T-cell (primary cell): ENCODE data around the gene INCENP. TPM values are rescaled to one million over a fixed set of nuclear protein-coding genes. Genes with fewer than 3 reads are reported as not detected.

Experiments used
- ATAC-seq, 4 experiments: fragments of 200-7000 bp in 3 of 4; fragments of 150-1000 bp in 1 of 4; cut with Tn5 transposase; replicated peaks in 1 of 4; 1 replicate in 3 of 4; 2 replicates in 1 of 4; pipeline ENCODE4 v1.10.0; 2021; ENCODE audit warnings: moderate library complexity in 3 of 4, mild to moderate bottlenecking in 2 of 4, moderate number of reproducible peaks in 1 of 4
- CTCF ChIA-PET, 2 donors: fragments of 300-600 bp; sonication (Branson Sonifier 250); formaldehyde crosslinking; loops; one replicate each; lab custom pipeline; 2022; ENCODE audit warnings: antibody characterized with exemption in 2 of 2; lab: Charles Lee
- POLR2A ChIA-PET, 2 donors: fragments of 300-600 bp; sonication (Branson Sonifier 250); formaldehyde crosslinking; loops; one replicate each; lab custom pipeline; 2022; ENCODE audit warnings: antibody characterized with exemption in 2 of 2; lab: Charles Lee
- DNase-seq, 35 experiments: peaks; one replicate each; pipeline versions ENCODE4 v3.0.0 to v3.0.0-alpha.2; 2013 to 2023
- H3K27ac ChIP-seq: one replicate; pipeline ENCODE4 v1.5.1; 2013; ENCODE audit warnings: low read length
- H3K27me3 ChIP-seq, 2 experiments: replicated peaks in 1 of 2; 1 replicate in 1 of 2; 2 replicates in 1 of 2; pipeline versions ENCODE4 v1.6.1 to v1.7.0; 2013; ENCODE audit warnings: low read length in 1 of 2, mixed read lengths in 1 of 2; ENCODE audit not compliant: control insufficient read depth in 2 of 2, insufficient read depth in 2 of 2; ENCODE audit errors: extremely low read depth in 1 of 2
- H3K36me3 ChIP-seq, 2 donors: 1 replicate in 1 of 2; 2 replicates in 1 of 2; pipeline versions ENCODE4 v1.6.1 to v1.7.0; 2013; ENCODE audit warnings: low read length in 1 of 2; ENCODE audit not compliant: control insufficient read depth in 2 of 2, insufficient read depth in 1 of 2; ENCODE audit errors: extremely low read depth in 1 of 2
- H3K4me1 ChIP-seq, 2 experiments: 1 replicate in 1 of 2; 2 replicates in 1 of 2; pipeline versions ENCODE4 v1.6.1 to v1.7.0; 2013; ENCODE audit warnings: low read length in 2 of 2, mixed read lengths in 1 of 2; ENCODE audit not compliant: insufficient read depth in 2 of 2, control insufficient read depth in 1 of 2; ENCODE audit errors: extremely low read depth in 1 of 2
- H3K4me3 ChIP-seq, 2 donors: 1 replicate in 1 of 2; 2 replicates in 1 of 2; pipeline versions ENCODE4 v1.5.1 to v1.7.0; 2013; ENCODE audit warnings: mild to moderate bottlenecking in 2 of 2, low read length in 1 of 2, moderate library complexity in 1 of 2; ENCODE audit not compliant: control insufficient read depth in 1 of 2; ENCODE audit errors: extremely low read depth in 1 of 2
- H3K9me3 ChIP-seq: 2 replicates; pipeline ENCODE4 v1.7.0; 2013
- H3K27ac Mint-ChIP-seq, 2 donors: one replicate each; pipeline ENCODE4 v1.8.0; 2020 to 2021; ENCODE audit warnings: mild to moderate bottlenecking in 2 of 2, mixed read lengths in 2 of 2
- H3K27me3 Mint-ChIP-seq, 2 donors: one replicate each; pipeline ENCODE4 v1.8.0; 2021 to 2022; ENCODE audit warnings: mixed read lengths in 2 of 2
- H3K36me3 Mint-ChIP-seq: one replicate; pipeline ENCODE4 v1.8.0; 2021; ENCODE audit warnings: mixed read lengths
- H3K4me1 Mint-ChIP-seq, 3 donors: one replicate each; pipeline ENCODE4 v1.8.0; 2020 to 2022; ENCODE audit warnings: mixed read lengths in 3 of 3, mild to moderate bottlenecking in 1 of 3
- H3K4me3 Mint-ChIP-seq, 3 donors: one replicate each; pipeline ENCODE4 v1.8.0; 2020 to 2022; ENCODE audit warnings: mild to moderate bottlenecking in 3 of 3, mixed read lengths in 3 of 3, moderate library complexity in 3 of 3
- H3K9me3 Mint-ChIP-seq, 3 donors: one replicate each; pipeline ENCODE4 v1.8.0; 2020 to 2022; ENCODE audit warnings: mixed read lengths in 3 of 3
- WGBS: methylation state at CpG from one replicate; pipeline ENCODE4 v1.1.5; 2013; ENCODE audit warnings: missing lambda C conversion rate; ENCODE audit not compliant: insufficient coverage; 5-methylcytosine and 5-hydroxymethylcytosine counted together
- total RNA-seq, 35 experiments: library from RNA in 6 of 35; stranded (reverse) in 6 of 35; fragments of 120-200 nt in 1 of 35; gene quantifications; one replicate each; pipeline versions ENCODE4 v1.2.1 to v1.2.4 and lab custom pipeline; 2013 to 2026

INCENP gene
- total RNA-seq, 5 donors from 2014 or later (not counting 1 experiment from before 2014, with no cell fraction given) = 20.7 to 31.4 (median 24.9) TPM

DNA sequence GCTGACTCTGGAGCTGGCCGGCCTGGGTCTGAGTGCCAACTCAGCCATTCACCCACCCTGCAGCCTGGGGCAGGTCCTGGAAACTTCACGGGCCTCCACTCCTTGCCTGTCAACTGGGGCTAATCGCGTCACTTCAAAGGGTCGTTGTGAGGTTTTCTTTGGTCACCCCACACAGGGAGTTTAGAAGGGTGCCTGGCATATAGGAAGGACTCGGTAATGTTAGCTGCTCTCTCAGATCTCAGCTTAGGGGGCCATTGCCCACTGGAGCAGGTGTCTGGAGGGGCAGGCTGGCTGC is 7.3 kb downstream of the INCENP start:
- Mint-ChIP-seq H3K27me3 (no peaks in the 10 kb centered on the region), H3K36me3 (peaks cover 37% of the 10 kb centered on the region), H3K27ac (no peak overlapping the region), H3K4me3 (no peak overlapping the region), H3K9me3 (no peaks in the 10 kb centered on the region), H3K4me1 (peaks cover 25 to 33% (median 27%) of the 10 kb centered on the region in 3 donors)
- Histone ChIP-seq H3K9me3 (no peaks in the 10 kb centered on the region), H3K4me1 (peaks cover 0 to 12% of the 10 kb centered on the region in 2 experiments), H3K36me3 (peaks cover 16 to 41% of the 10 kb centered on the region in 2 donors), H3K4me3 (no peak overlapping the region), H3K27ac (no peak overlapping the region), H3K27me3 (no peaks in the 10 kb centered on the region)
- ChIA-PET CTCF (interaction anchor here in 1 of 2 donors (0.6 kb wide), 1 partner anchor 266 kb away, joined by 4 read pairs; no protein-coding TSS in a partner anchor), POLR2A (no interaction called here)
- DNase-seq (no peak), ATAC-seq (no peak)
- 92% methylated on average over 4 of the region's 6 CpGs for WGBS

DNA sequence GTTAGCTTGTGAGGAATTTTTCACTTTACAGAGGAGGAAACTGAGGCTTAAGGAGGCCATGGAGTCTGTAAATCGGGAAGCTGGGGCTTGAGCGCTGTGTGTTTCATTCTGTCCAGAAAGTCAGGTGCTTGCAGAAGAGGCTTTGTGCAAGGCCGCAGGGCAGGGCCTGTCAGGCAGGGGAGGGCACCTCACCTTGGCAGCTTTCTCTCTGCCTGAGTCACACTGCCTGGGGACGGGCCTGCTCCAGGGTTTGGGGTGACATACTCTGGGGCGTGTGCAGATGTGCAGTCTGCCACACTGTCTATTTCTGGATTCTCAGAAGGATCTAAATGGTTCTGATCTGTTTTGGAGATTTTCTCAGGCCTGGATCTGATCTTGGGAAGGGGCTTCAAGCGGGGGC is 8.4 kb downstream of the INCENP start:
- WGBS = 96% methylated on average over 6 of the region's 6 CpGs
- peaks cover 41% of the 10 kb centered on the region for H3K36me3 Mint-ChIP-seq

DNA sequence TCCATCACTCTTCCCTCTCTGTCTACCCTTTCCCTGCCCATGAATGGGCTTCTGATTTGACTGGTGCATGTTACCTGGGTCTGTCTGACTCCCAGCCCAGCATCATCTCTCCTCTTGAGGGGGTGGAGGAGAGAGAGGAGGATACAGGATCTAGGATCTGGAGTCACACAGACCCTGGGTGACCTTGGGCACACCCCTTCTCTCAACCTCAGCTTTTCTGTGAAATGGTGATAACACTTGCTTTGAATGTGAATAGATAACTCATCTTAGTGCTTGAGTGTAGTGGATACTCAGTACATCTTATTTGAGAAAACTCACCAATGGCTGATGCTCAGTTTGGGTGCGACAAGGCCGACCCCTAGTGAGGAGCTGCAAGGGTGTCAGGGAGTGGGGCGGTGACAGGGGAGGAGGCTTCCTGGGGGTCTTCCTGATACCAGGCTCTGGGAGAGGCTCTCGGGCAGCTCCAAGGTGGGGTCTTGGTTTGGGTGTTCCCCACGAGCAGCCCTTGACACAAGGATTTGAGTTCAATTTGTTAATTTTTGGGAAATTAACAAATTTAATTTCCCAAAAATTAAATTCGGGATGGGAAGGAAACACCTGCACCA is 9.0 kb downstream of the INCENP start:
- H3K27ac ChIP-seq = no peak overlapping the region
- Mint-ChIP-seq H3K36me3 (peaks cover 39% of the 10 kb centered on the region), H3K27ac (no peak overlapping the region), H3K4me3 (no peak overlapping the region), H3K9me3 (no peaks in the 10 kb centered on the region), H3K4me1 (peaks cover 20 to 23% (median 22%) of the 10 kb centered on the region in 3 donors), H3K27me3 (no peaks in the 10 kb centered on the region)
- 75% methylated on average over 4 of the region's 6 CpGs for WGBS
- CTCF ChIA-PET = interaction anchor here in 1 of 2 donors (0.6 kb wide), 1 partner anchor 35 kb away, joined by 3 read pairs; no protein-coding TSS in a partner anchor
- ATAC-seq (no peak), DNase-seq (no peak)
- POLR2A ChIA-PET = no interaction called here
- no peaks in the 10 kb centered on the region for H3K27me3 ChIP-seq
- peaks cover 16 to 41% of the 10 kb centered on the region in 2 donors for H3K36me3 ChIP-seq
- no peak overlapping the region for H3K4me3 ChIP-seq
- no peaks in the 10 kb centered on the region for H3K9me3 ChIP-seq
- peaks cover 0 to 10% of the 10 kb centered on the region in 2 experiments for H3K4me1 ChIP-seq

More for the DNA sequence above, 8.4 kb downstream of the INCENP start:
- Mint-ChIP-seq H3K27me3 (no peaks in the 10 kb centered on the region), H3K4me3 (no peak overlapping the region), H3K4me1 (peaks cover 23 to 29% (median 24%) of the 10 kb centered on the region in 3 donors), H3K9me3 (no peaks in the 10 kb centered on the region), H3K27ac (no peak overlapping the region)
- H3K27me3 ChIP-seq = no peaks in the 10 kb centered on the region
- H3K9me3 ChIP-seq = no peaks in the 10 kb centered on the region
- CTCF ChIA-PET = interaction anchor here in 1 of 2 donors (0.6 kb wide), 1 partner anchor 36 kb away, joined by 3 read pairs; no protein-coding TSS in a partner anchor
- no peak overlapping the region for H3K27ac ChIP-seq
- H3K36me3 ChIP-seq = peaks cover 16 to 41% of the 10 kb centered on the region in 2 donors
- POLR2A ChIA-PET = no interaction called here
- no peak for DNase-seq
- H3K4me1 ChIP-seq = peaks cover 0 to 12% of the 10 kb centered on the region in 2 experiments
- no peak overlapping the region for H3K4me3 ChIP-seq
- no peak for ATAC-seq

DNA sequence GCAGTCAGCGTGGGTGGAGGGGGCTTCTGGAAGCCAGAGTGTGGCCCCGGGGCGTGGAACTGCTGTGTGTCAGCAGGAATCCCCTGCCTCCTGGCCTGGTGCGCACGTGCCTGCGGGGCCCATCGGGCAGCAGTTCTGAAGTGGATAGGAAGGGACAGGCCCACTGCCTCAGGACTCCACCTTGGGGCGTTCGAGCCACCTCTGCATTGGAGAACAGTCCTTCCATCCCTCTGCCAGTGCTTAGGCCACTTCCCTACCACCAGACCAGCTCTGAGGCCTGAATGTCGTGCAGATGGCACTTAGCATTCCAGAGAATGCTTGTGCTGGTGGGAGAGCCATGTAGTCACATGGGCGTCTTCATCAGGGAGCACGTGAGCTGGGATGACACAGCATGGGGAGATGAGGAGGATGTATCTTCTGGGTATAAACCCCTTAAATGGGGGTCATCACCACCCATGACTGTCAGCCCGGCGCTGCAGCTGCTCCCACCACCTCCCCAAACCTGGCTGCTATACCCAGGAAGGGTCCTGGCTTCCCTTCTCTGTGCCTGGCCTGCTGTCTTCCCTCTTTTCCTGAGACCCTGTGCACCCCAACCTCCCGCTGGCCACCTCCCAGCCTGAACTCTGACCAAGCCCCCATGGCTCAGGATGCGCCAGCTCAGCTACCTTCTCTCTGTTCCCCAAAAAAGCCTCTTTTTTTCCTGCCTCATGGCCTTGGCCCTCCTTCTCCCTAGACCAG is 9.7 kb downstream of the INCENP start:
- Mint-ChIP-seq H3K4me1 (peaks cover 17 to 22% (median 20%) of the 10 kb centered on the region in 3 donors), H3K27ac (no peak overlapping the region), H3K36me3 (peaks cover 35% of the 10 kb centered on the region), H3K27me3 (no peaks in the 10 kb centered on the region), H3K4me3 (no peak overlapping the region), H3K9me3 (no peaks in the 10 kb centered on the region)
- POLR2A ChIA-PET = interaction anchor here in 1 of 2 donors (0.6 kb wide), 1 partner anchor 202 kb away, joined by 4 read pairs; no protein-coding TSS in a partner anchor
- Histone ChIP-seq H3K36me3 (peaks cover 17 to 43% of the 10 kb centered on the region in 2 donors), H3K4me3 (no peak overlapping the region), H3K27me3 (no peaks in the 10 kb centered on the region), H3K27ac (no peak overlapping the region), H3K9me3 (no peaks in the 10 kb centered on the region), H3K4me1 (peaks cover 0 to 10% of the 10 kb centered on the region in 2 experiments)
- DNase-seq (no peak), ATAC-seq (no peak)
- WGBS = 94% methylated on average over 8 of the region's 16 CpGs
- CTCF ChIA-PET = no interaction called here

DNA sequence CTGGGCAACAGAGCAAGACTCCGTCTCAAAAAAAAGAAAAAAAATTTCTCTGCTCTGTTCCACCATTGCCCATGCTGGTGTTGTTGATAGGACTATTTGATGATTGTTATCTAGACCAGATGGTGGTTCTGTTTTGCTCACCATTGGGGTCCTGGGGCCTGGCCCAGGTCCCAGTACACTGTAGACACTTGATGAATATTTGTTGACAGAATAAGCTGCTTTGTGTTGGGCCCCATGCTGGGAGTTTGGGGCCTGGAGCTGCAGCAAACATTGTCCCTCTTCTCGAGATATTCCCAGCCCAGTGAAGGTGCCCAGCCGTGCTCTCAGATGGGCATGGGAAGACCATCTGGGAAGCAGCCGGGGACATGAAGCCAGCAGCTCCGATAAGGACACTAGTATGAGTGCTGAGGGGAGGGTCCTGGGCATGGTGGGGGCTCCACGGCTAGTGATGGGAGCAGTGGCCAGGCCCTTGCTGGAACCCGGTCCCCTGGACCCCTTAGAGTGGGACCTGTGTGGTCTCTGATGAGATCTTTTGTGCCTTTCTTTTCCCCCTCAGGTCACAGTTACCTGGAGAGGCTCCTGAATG is 13.6 kb downstream of the INCENP start:
- no peak for ATAC-seq
- Histone ChIP-seq H3K9me3 (no peaks in the 10 kb centered on the region), H3K4me3 (no peak overlapping the region), H3K27me3 (no peaks in the 10 kb centered on the region), H3K36me3 (peaks cover 4 to 49% of the 10 kb centered on the region in 2 donors), H3K27ac (no peak overlapping the region), H3K4me1 (peaks cover 0 to 8% of the 10 kb centered on the region in 2 experiments)
- no peaks in the 10 kb centered on the region for H3K27me3 Mint-ChIP-seq
- no peaks in the 10 kb centered on the region for H3K9me3 Mint-ChIP-seq
- H3K4me3 Mint-ChIP-seq = no peak overlapping the region
- no peak for DNase-seq
- WGBS = 97% methylated on average over 6 of the region's 7 CpGs
- peaks cover 14% of the 10 kb centered on the region for H3K36me3 Mint-ChIP-seq
- no peak overlapping the region for H3K27ac Mint-ChIP-seq
- H3K4me1 Mint-ChIP-seq = peaks cover 5 to 16% (median 15%) of the 10 kb centered on the region in 3 donors
- ChIA-PET POLR2A (no interaction called here), CTCF (interaction anchor here in 1 of 2 donors (0.6 kb wide), 1 partner anchor 36 kb away, joined by 4 read pairs; no protein-coding TSS in a partner anchor)

DNA sequence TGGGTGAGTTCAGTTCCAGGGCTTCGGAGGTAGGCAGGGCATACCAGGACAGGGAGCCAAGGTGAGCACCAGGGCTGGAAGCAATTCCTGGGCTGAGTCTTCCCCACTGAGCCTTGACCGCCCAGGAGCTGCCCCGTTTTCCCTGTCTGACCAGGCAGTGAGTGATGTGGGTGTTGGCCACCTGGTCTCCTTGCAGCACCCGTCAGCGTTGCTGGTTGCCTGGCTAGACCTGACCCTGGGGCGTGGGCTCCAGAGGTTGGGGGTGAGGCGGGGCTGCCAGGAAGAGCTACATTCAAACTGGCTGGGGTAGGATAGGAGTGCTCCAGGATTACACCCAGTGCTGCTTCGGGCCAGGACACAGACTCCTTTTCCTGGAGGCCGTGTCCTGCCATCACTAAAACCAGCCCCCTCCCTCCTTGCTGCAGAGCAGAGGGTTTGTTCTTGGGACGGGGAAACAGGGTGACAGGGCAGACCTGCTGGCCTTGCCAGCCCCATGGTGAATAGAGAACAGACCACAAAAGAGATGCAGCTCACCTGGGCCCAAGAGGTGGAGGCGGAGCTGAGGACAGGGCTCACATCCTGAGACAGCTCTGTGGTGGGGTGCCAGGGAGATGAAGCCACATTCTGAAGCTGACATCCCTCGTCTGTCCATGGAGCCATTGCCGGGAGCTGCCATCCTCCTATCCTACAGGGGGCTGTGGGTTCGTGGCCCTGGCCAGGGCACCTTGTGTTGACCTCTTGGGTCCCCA is 14.2 kb downstream of the INCENP start:
- peaks cover 0 to 6% of the 10 kb centered on the region in 2 experiments for H3K4me1 ChIP-seq
- peaks cover 0 to 10% (median 9%) of the 10 kb centered on the region in 3 donors for H3K4me1 Mint-ChIP-seq
- no peak overlapping the region for H3K27ac Mint-ChIP-seq
- ATAC-seq (no peak), DNase-seq (no peak)
- no peak overlapping the region for H3K4me3 Mint-ChIP-seq
- H3K27me3 Mint-ChIP-seq = no peaks in the 10 kb centered on the region
- no peak overlapping the region for H3K4me3 ChIP-seq
- no peaks in the 10 kb centered on the region for H3K27me3 ChIP-seq
- ChIA-PET POLR2A (no interaction called here), CTCF (no interaction called here)
- H3K36me3 ChIP-seq = peaks cover 4 to 51% of the 10 kb centered on the region in 2 donors
- WGBS = 97% methylated on average over 7 of the region's 14 CpGs
- no peaks in the 10 kb centered on the region for H3K9me3 Mint-ChIP-seq
- no peaks in the 10 kb centered on the region for H3K9me3 ChIP-seq
- H3K27ac ChIP-seq = no peak overlapping the region
- H3K36me3 Mint-ChIP-seq = peaks cover 14% of the 10 kb centered on the region
